Epithelial cell of esophagus (primary cell): ENCODE measurements around the gene MMP24OS.
A peak's percentile ranks its signal among the peaks of the same experiment; 100 is the strongest.

Source experiments
- DNase-seq: peaks from one replicate; pipeline ENCODE4 v3.0.0; 2010; ENCODE audit warnings: low read depth
- H3K4me3 ChIP-seq: 2 replicates; pipeline ENCODE4 v1.5.1; 2011; ENCODE audit warnings: mild to moderate bottlenecking, low read length, control low read depth
- TF ChIP-seq, protein P1 (sequence below): IDR thresholded peaks from 2 replicates; pipeline ENCODE4 v1.5.1; 2011; ENCODE audit warnings: low read depth, mild to moderate bottlenecking, low read length, control low read depth, inconsistent platforms; ENCODE audit not compliant: insufficient read depth; ENCODE audit errors: missing control alignments

The MMP24OS gene

DNA sequence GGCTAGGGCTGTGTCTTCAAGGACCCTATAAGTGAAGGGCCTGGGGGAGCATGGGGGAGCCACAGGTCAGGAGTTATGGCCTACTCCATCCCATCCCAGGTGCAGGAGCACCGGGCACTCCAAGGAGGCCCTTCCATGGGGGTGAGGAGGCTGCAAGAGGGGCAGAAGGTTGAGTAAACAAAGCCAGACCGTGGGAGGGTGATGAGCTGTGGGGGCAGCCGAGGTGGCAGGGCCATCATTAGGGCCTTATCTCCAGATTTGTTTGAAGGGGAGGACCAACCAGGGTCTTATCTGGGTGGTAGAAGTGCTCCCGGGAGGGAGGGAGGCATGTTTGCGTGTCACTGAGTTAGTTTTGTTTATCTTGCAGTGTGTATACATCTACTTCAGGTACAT is 16.4 kb upstream of the MMP24OS start:
- TF ChIP-seq, protein P1, sequence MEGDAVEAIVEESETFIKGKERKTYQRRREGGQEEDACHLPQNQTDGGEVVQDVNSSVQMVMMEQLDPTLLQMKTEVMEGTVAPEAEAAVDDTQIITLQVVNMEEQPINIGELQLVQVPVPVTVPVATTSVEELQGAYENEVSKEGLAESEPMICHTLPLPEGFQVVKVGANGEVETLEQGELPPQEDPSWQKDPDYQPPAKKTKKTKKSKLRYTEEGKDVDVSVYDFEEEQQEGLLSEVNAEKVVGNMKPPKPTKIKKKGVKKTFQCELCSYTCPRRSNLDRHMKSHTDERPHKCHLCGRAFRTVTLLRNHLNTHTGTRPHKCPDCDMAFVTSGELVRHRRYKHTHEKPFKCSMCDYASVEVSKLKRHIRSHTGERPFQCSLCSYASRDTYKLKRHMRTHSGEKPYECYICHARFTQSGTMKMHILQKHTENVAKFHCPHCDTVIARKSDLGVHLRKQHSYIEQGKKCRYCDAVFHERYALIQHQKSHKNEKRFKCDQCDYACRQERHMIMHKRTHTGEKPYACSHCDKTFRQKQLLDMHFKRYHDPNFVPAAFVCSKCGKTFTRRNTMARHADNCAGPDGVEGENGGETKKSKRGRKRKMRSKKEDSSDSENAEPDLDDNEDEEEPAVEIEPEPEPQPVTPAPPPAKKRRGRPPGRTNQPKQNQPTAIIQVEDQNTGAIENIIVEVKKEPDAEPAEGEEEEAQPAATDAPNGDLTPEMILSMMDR = no peak
- no peak overlapping the region for H3K4me3 ChIP-seq
- no peak for DNase-seq

GRCh38 chr20:35293303-35294292 is 15.7 kb upstream of the MMP24OS start:
- H3K4me3 ChIP-seq = no peak overlapping the region
- TF ChIP-seq, protein P1 = no peak
- DNase-seq = no peak

GRCh38 chr20:35292504-35293285 is 14.8 kb upstream of the MMP24OS start:
- no peak overlapping the region for H3K4me3 ChIP-seq
- DNase-seq = peak; percentile 29
- TF ChIP-seq, protein P1 = no peak

DNA sequence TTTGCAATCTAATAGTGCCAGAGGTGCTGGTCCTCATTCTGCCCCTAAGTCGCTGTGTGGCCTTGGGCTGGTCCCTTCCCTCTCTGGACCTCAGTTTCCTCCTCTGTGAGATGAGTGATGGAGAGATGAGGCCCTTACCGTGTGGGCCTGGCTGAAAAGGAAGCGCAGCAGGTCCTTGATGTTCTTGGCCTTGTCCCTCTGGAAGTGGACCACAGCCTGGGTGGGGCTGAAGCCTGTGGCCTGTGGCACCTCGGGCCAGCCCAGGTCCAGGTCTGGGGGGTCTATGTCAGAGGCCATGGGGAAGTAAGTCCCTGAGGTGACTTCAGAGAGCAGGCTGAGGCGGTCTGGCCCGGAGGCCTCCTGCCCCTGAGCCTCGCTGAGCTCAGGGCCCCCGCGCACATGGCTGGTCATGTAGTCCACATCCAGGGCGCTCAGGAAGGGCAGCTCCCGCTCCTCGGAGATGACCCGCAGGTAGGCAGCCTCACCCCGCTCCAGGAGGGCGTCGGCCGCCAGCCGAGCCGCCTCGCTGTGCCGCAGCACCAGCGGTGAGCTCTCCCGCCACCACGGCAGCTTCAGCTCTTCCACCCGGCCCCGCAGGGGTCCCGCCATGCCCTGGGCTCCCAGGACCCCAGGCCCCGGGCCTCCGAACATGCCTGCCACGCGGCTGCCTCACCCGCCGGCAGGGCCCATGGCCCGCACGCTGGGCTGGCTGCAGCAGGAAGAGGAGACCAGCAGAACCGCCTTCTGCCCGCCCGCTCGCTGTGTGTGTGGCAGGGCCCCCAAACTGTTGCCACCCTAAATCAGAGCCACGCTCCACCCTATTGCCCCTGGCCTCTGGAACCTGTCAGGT is 14.0 kb upstream of the MMP24OS start, which contains the start of gene FAM83C:
TSS of gene FAM83C (minus strand) at position 772 of the 850 bp plus-strand sequence. CDS start at position 651, 121 bp downstream.
- DNase-seq = no peak
- H3K4me3 ChIP-seq = peak within 1 kb of the TSS; percentile 2
- TF ChIP-seq, protein P1 = no peak

DNA sequence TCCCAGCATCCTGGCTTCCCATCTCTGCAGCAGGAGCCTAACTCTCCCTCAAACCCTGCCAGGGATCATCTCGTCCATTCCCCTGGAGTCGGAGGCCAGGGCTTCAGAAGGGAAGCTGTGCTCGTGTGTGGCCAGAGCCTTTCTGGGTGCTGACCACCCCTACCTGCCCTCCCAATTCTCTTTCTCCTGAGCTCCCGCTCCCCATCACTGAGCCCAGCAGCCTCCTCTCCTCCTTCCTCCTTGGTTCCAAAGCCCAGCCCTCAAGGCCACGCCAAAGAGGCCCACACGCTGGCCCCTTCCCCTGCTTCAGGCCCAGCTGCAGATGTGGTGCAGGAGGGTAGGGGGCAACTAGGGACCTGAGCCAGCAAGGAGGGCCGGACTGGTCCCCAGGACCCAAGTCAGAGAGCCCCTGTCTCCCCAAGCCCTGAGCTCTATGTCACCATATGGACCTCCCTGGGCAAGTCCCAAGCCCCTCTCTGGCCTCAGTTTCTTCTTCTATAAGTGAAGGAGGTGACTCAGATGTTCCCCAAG is 13.0 kb upstream of the MMP24OS start:
- no peak for DNase-seq
- H3K4me3 ChIP-seq = no peak overlapping the region
- TF ChIP-seq, protein P1 = no peak
